HEK293 (cell line): ENCODE measurements around the gene LCOR.

Experiments used
- CTCF ChIA-PET: fragments of 350-600 bp; formaldehyde crosslinking; extraction: SDS; loops from one replicate; lab custom pipeline; 2021; ENCODE audit warnings: antibody characterized with exemption; lab: Yijun Ruan, JAX
- POLR2A ChIA-PET: fragments of 300-600 bp; formaldehyde crosslinking; extraction: SDS; loops from one replicate; lab custom pipeline; 2020; ENCODE audit warnings: antibody characterized with exemption, inconsistent platforms; lab: Yijun Ruan, JAX
- H3K27ac ChIP-seq: fragments of 200-500 bp; sonication (Bioruptor generic); 2 replicates; pipeline ENCODE4 v1.5.1; 2014; ENCODE audit warnings: low read depth, low read length, control low read depth, inconsistent platforms; ENCODE audit errors: extremely low read depth
- H3K36me3 ChIP-seq, 2 experiments: fragments of 200-500 bp in 1 of 2; sonication (Bioruptor generic) in 1 of 2; 1 replicate in 1 of 2; 2 replicates in 1 of 2; pipeline ENCODE4 v1.5.1; 2014 to 2017; ENCODE audit warnings: inconsistent platforms in 2 of 2, low read length in 2 of 2; ENCODE audit not compliant: control insufficient read depth in 2 of 2, insufficient read depth in 1 of 2
- H3K4me1 ChIP-seq: fragments of 200-500 bp; sonication (Bioruptor generic); 2 replicates; pipeline ENCODE4 v1.5.1; 2014; ENCODE audit warnings: mild to moderate bottlenecking, low read length, inconsistent platforms; ENCODE audit not compliant: control insufficient read depth, insufficient read depth
- H3K4me3 ChIP-seq: 2 replicates; pipeline ENCODE4 v1.5.1; 2011; ENCODE audit warnings: low read depth, mild to moderate bottlenecking, control low read depth, low read length, moderate library complexity
- H3K9me3 ChIP-seq: fragments of 200-500 bp; sonication (Bioruptor generic); 2 replicates; pipeline ENCODE4 v1.5.1; 2014; ENCODE audit warnings: low read depth, low read length, inconsistent platforms; ENCODE audit not compliant: control insufficient read depth, insufficient read depth
- GLIS2 ChIP-seq: fragments of 450-650 bp; formaldehyde crosslinking; IDR thresholded peaks from 2 replicates; pipeline ENCODE4 v1.5.1; 2016; ENCODE audit warnings: missing biosample characterization, missing genetic modification characterization
- HOXD13 ChIP-seq: sonication (generic); formaldehyde crosslinking; IDR thresholded peaks from 2 replicates; pipeline ENCODE4 v1.8.0; 2022; ENCODE audit warnings: missing genetic modification reagents, borderline replicate concordance
- KLF9 ChIP-seq: fragments of 450-650 bp; formaldehyde crosslinking; IDR thresholded peaks from 2 replicates; pipeline ENCODE4 v1.5.1; 2016; ENCODE audit warnings: missing biosample characterization, missing genetic modification characterization, low read depth
- MYNN ChIP-seq: fragments of 450-650 bp; formaldehyde crosslinking; IDR thresholded peaks from 2 replicates; pipeline ENCODE4 v1.5.1; 2016; ENCODE audit warnings: missing biosample characterization, missing genetic modification characterization, borderline replicate concordance
- OSR2 ChIP-seq: fragments of 450-650 bp; formaldehyde crosslinking; IDR thresholded peaks from 2 replicates; pipeline ENCODE4 v1.5.1; 2016; ENCODE audit warnings: missing biosample characterization, missing genetic modification characterization
- OVOL3 ChIP-seq: fragments of 450-650 bp; formaldehyde crosslinking; IDR thresholded peaks from 2 replicates; pipeline ENCODE4 v1.5.1; 2016; ENCODE audit warnings: missing biosample characterization, missing genetic modification characterization
- RBAK ChIP-seq: fragments of 450-650 bp; formaldehyde crosslinking; IDR thresholded peaks from 2 replicates; pipeline ENCODE4 v1.5.1; 2016; ENCODE audit warnings: missing biosample characterization, missing genetic modification characterization
- ZBTB11 ChIP-seq: fragments of 450-650 bp; formaldehyde crosslinking; conservative IDR thresholded peaks from 2 replicates; pipeline ENCODE4 v1.5.1; 2016; ENCODE audit warnings: low read depth, missing biosample characterization, missing genetic modification characterization
- ZFP69B ChIP-seq: fragments of 450-650 bp; formaldehyde crosslinking; IDR thresholded peaks from 2 replicates; pipeline ENCODE4 v1.5.1; 2016; ENCODE audit warnings: missing biosample characterization, missing genetic modification characterization
- ZIC2 ChIP-seq: fragments of 450-650 bp; formaldehyde crosslinking; IDR thresholded peaks from 2 replicates; pipeline ENCODE4 v1.5.1; 2016; ENCODE audit warnings: missing biosample characterization, missing genetic modification characterization
- ZNF223 ChIP-seq: fragments of 450-650 bp; formaldehyde crosslinking; IDR thresholded peaks from 2 replicates; pipeline ENCODE4 v1.5.1; 2016; ENCODE audit warnings: missing biosample characterization, missing genetic modification characterization
- ZNF24 ChIP-seq: fragments of 450-650 bp; formaldehyde crosslinking; IDR thresholded peaks from 2 replicates; pipeline ENCODE4 v1.5.1; 2016; ENCODE audit warnings: missing biosample characterization, missing genetic modification characterization
- ZNF248 ChIP-seq: fragments of 450-650 bp; formaldehyde crosslinking; IDR thresholded peaks from 2 replicates; pipeline ENCODE4 v1.5.1; 2017; ENCODE audit warnings: missing biosample characterization, missing genetic modification characterization
- ZNF335 ChIP-seq: fragments of 450-650 bp; formaldehyde crosslinking; conservative IDR thresholded peaks from 2 replicates; pipeline ENCODE4 v1.5.1; 2016; ENCODE audit warnings: missing biosample characterization, missing genetic modification characterization
- ZNF473 ChIP-seq: fragments of 450-650 bp; formaldehyde crosslinking; IDR thresholded peaks from 2 replicates; pipeline ENCODE4 v1.5.1; 2017; ENCODE audit warnings: missing biosample characterization, missing genetic modification characterization
- ZNF514 ChIP-seq: fragments of 450-650 bp; formaldehyde crosslinking; IDR thresholded peaks from 2 replicates; pipeline ENCODE4 v1.5.1; 2016; ENCODE audit warnings: missing biosample characterization, missing genetic modification characterization
- ZNF558 ChIP-seq: fragments of 450-650 bp; formaldehyde crosslinking; IDR thresholded peaks from 2 replicates; pipeline ENCODE4 v1.5.1; 2016; ENCODE audit warnings: missing biosample characterization, missing genetic modification characterization
- ZNF585B ChIP-seq: fragments of 450-650 bp; formaldehyde crosslinking; IDR thresholded peaks from 2 replicates; pipeline ENCODE4 v1.5.1; 2016; ENCODE audit warnings: missing biosample characterization, missing genetic modification characterization
- ZNF623 ChIP-seq: fragments of 450-650 bp; formaldehyde crosslinking; IDR thresholded peaks from 2 replicates; pipeline ENCODE4 v1.5.1; 2016; ENCODE audit warnings: missing biosample characterization, missing genetic modification characterization
- ZNF76 ChIP-seq: fragments of 450-650 bp; formaldehyde crosslinking; IDR thresholded peaks from 2 replicates; pipeline ENCODE4; 2016; ENCODE audit warnings: low read depth, missing biosample characterization, missing genetic modification characterization, borderline replicate concordance
- TF ChIP-seq, protein P1 (sequence below): fragments of 450-650 bp; formaldehyde crosslinking; IDR thresholded peaks from 2 replicates; pipeline ENCODE4 v1.5.1; 2016; ENCODE audit warnings: missing biosample characterization, missing genetic modification characterization, low read depth
- TF ChIP-seq, protein P2 (sequence below): fragments of 450-650 bp; formaldehyde crosslinking; IDR thresholded peaks from 2 replicates; pipeline ENCODE4 v1.5.1; 2016; ENCODE audit warnings: missing biosample characterization, missing genetic modification characterization

LCOR gene

DNA sequence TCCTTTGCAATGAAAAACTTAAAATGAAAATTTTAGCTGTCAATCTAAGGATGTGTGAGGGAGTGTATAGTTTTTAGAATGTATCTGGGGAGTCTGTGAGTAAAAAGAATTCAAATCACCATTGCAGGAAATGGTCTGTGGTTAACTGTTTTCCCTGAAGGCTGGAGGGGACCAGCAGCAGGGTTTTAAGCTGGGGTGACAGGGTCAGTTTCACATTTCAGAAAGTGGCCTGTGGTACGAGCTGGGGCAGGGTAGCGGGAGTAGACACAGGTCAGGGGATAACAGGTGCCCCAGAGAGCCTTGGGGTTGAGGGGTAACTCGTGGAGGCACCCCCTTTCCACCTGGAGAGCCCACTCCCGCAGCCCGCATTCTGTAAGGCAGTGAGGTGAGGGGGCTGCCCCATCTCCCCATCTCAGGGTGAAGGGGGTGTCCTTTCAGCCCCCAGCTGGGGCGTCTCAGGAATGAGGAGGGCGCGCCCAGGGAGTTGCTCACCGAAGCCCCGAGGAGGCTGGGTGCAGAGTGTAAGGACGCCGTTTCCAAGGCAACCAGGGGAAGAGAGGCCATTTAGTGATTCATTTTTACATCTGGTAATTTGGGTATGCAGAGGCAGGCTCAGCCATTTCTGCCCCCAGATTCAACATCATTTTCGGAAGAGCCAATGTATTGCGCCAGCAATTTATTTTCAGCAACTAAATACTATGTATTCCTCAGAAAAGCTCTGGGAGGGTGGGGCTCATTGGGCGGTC is 184.8 kb downstream of the LCOR start (continued):
- no peak for TF ChIP-seq ZNF76 (tag by site-specific recombination)

DNA sequence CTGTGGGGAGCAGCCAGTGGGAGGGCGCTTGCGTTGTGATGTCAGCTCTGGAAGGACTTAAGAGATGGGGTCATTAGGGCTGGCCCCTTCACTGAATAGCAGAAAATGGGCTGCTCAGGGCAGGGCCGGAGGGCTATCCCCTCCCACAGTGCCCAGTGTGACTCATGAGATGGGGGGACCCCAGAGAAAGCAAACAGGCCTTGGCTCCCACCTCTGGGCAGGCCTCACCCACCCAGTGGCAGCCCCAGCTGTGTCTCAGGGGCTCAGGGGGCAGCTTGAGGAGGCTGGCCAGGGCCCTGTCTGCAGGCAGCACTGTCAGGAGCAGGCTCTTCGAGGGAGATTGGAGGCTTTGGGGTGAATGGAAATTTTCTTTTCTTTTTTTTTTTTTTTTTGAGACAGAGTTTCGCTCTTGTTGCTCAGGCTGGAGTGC is 185.4 kb downstream of the LCOR start:
- H3K4me1 ChIP-seq = no peaks in the 10 kb centered on the region; the same call in 1 of the 2 replicates
- H3K36me3 ChIP-seq = no peaks in the 10 kb centered on the region
- ChIA-PET CTCF (no interaction called here), POLR2A (interaction anchor here (0.7 kb wide), 1 partner anchor 176 kb away, joined by 4 read pairs; no protein-coding TSS in a partner anchor)
- TF ChIP-seq ZFP69B (no peak), ZIC2 (tag by site-specific recombination) (peak; percentile 18; the same call in 1 of the 2 replicates), RBAK (tag by site-specific recombination) (no peak), ZNF473 (tag by site-specific recombination) (no peak), ZNF223 (tag by site-specific recombination) (no peak), ZBTB11 (tag by site-specific recombination) (no peak), ZNF558 (tag by site-specific recombination) (no peak), ZNF248 (no peak), OVOL3 (tag by site-specific recombination) (no peak)
- no peak overlapping the region for H3K4me3 ChIP-seq
- H3K9me3 ChIP-seq = no peaks in the 10 kb centered on the region
- no peak overlapping the region for H3K27ac ChIP-seq

DNA sequence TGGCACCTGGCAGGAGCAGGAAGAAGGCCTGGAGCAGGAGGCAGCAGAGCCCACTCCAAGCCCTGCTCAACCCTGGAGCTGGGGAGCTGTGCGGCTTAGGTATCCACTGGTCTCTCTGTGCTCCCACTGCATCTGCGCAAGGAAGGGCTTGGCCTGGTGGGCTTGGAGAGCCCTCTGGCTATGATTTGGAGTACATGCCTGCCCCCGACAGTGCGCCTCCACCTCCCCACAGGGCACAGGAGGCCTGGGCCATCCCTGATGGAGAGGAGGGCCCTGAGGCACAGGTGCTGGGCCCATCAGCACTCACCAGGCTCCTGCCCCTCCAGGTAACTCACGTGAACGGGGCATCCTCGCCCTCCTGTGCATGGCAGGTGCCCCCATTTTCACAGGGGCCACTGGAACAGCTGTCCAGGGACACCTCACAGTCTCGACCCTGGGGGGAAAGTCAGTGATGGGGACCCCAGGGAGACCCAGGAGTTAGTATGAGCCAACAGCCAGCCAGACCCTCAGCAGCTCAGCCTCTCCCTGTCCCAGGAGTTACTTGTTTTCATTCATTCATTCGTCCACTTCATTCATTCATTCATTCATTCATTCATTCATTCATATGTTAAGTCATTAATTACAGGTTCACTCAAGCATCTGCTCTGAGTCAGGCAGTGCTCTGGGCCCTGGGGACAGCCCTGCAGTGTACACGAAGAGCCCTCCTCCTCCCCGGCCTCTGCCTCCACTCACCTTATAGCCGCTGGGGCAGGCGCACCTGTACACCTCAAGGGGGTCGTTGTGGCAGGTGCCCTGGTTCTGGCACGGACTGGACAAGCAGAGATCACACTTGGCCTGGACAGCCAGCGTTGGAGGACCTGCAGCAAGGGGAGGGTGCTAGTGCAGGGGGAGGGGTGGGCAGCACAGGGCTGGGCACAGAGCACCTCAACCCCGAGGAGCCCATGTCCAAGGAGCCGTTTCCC is 186.4 kb downstream of the LCOR start:
- no peaks in the 10 kb centered on the region; the same call in 1 of the 2 replicates for H3K4me1 ChIP-seq
- no peak overlapping the region for H3K4me3 ChIP-seq
- no peaks in the 10 kb centered on the region for H3K9me3 ChIP-seq
- CTCF ChIA-PET = interaction anchor here (0.7 kb wide), 1 partner anchor 645 kb away, joined by 4 read pairs; no protein-coding TSS in a partner anchor
- no peaks in the 10 kb centered on the region for H3K36me3 ChIP-seq
- POLR2A ChIA-PET = no interaction called here
- no peak overlapping the region for H3K27ac ChIP-seq
- TF ChIP-seq ZNF623 (tag by site-specific recombination) = no peak
- no peak for TF ChIP-seq MYNN
- TF ChIP-seq ZNF24 (tag by site-specific recombination) = peak; percentile 95

DNA sequence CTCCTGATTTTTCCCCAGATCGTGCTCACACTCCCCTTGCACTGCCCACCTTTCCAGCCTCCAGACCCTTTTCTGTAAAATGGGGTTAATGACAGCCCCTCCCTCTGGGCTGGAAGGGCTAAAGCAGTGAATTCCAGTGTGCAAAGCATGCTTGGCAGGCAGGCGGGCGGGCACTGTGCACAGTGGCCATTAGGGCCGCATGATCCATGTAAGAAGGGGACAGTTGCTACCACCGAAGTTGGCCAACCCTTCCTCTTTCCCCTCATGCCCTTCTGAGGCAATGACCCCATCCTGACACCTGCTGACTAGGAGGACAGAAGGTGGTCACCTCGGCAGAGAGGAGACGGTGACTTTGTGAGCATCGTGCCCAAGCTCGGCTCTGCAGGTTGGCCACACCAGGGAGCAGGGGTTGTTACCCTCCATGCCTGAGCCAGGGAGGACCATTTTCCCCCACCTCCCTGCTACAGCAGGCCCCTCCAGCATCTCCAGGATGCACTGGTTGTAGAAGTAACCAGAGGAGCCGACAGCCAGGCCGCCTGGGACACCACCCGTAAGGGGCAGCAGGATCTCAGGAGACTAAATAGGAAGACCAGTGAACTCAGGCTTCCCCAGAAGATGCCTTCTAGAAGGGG is 187.2 kb downstream of the LCOR start:
- ChIA-PET POLR2A (no interaction called here), CTCF (no interaction called here)
- no peak overlapping the region for H3K4me3 ChIP-seq
- peaks cover 3% of the 10 kb centered on the region for H3K4me1 ChIP-seq
- no peaks in the 10 kb centered on the region for H3K9me3 ChIP-seq
- H3K27ac ChIP-seq = no peak overlapping the region
- no peaks in the 10 kb centered on the region for H3K36me3 ChIP-seq
- TF ChIP-seq HOXD13 (CRISPR knock-in tag) = no peak
- no peak for TF ChIP-seq OSR2 (tag by site-specific recombination)
- TF ChIP-seq, protein P1, sequence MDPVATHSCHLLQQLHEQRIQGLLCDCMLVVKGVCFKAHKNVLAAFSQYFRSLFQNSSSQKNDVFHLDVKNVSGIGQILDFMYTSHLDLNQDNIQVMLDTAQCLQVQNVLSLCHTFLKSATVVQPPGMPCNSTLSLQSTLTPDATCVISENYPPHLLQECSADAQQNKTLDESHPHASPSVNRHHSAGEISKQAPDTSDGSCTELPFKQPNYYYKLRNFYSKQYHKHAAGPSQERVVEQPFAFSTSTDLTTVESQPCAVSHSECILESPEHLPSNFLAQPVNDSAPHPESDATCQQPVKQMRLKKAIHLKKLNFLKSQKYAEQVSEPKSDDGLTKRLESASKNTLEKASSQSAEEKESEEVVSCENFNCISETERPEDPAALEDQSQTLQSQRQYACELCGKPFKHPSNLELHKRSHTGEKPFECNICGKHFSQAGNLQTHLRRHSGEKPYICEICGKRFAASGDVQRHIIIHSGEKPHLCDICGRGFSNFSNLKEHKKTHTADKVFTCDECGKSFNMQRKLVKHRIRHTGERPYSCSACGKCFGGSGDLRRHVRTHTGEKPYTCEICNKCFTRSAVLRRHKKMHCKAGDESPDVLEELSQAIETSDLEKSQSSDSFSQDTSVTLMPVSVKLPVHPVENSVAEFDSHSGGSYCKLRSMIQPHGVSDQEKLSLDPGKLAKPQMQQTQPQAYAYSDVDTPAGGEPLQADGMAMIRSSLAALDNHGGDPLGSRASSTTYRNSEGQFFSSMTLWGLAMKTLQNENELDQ (tag by site-specific recombination) = no peak
- no peak for TF ChIP-seq KLF9 (tag by site-specific recombination)
- no peak for TF ChIP-seq ZNF514 (tag by site-specific recombination)
- no peak for TF ChIP-seq ZNF585B (tag by site-specific recombination)
- TF ChIP-seq ZNF335 = no peak
- no peak for TF ChIP-seq GLIS2
- TF ChIP-seq, protein P2, sequence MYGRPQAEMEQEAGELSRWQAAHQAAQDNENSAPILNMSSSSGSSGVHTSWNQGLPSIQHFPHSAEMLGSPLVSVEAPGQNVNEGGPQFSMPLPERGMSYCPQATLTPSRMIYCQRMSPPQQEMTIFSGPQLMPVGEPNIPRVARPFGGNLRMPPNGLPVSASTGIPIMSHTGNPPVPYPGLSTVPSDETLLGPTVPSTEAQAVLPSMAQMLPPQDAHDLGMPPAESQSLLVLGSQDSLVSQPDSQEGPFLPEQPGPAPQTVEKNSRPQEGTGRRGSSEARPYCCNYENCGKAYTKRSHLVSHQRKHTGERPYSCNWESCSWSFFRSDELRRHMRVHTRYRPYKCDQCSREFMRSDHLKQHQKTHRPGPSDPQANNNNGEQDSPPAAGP (tag by site-specific recombination) = no peak
